Measurements from ENCODE around the gene HNRNPUL2.

Gene HNRNPUL2

GRCh38 chr11:62666259-62666926 is 60.9 kb downstream of the HNRNPUL2 start:
- no peak for DNase-seq (ENCODE audit: low read depth)

GRCh38 chr11:62665599-62666258 is 61.5 kb downstream of the HNRNPUL2 start:
- no peak for DNase-seq (ENCODE audit: low read depth)

GRCh38 chr11:62665075-62665598 is 62.1 kb downstream of the HNRNPUL2 start, which contains the start of the genes C11orf98 and CSKMT:
TSS of gene C11orf98 (minus strand) at chr11:62665210. CDS start at chr11:62665169, 41 bp downstream.
TSS of gene CSKMT (plus strand) at chr11:62665312. CDS start at chr11:62665880, 568 bp downstream.
- DNase-seq (ENCODE audit: low read depth), result peak; percentile 87

- no peak for DNase-seq (ENCODE audit: low read depth)
Measured at GRCh38 chr11:62664405-62665074, 62.7 kb downstream of the HNRNPUL2 start.
